B cell (primary cell): ENCODE results near the gene PRKCH. TPM values are rescaled to one million over a fixed set of nuclear protein-coding genes. Genes with fewer than 3 reads are reported as not detected.

ENCODE experiments used
- ATAC-seq: fragments of 200-7000 bp; cut with Tn5 transposase; one replicate; pipeline ENCODE4 v1.10.0; 2021; ENCODE audit warnings: low read depth, mild to moderate bottlenecking, moderate number of reproducible peaks, moderate library complexity
- CTCF ChIA-PET: fragments of 350-600 bp; sonication (Branson Sonifier 250); formaldehyde crosslinking; loops from one replicate; lab custom pipeline; 2021; ENCODE audit warnings: antibody characterized with exemption, inconsistent platforms; lab: Charles Lee
- POLR2A ChIA-PET: fragments of 350-600 bp; sonication (Branson Sonifier 250); formaldehyde crosslinking; loops from one replicate; lab custom pipeline; 2021; ENCODE audit warnings: antibody characterized with exemption; lab: Charles Lee
- DNase-seq: peaks from one replicate; pipeline ENCODE4 v3.0.0; 2013
- H2AFZ ChIP-seq: 2 replicates; pipeline ENCODE4 v1.6.1; 2012; ENCODE audit warnings: mild to moderate bottlenecking, low read depth, low read length; ENCODE audit not compliant: insufficient read depth, poor library complexity, severe bottlenecking
- H3K27ac ChIP-seq, 2 donors: 1 replicate in 1 of 2; 2 replicates in 1 of 2; pipeline ENCODE4 v1.5.1; 2012 to 2013; ENCODE audit warnings: low read length in 2 of 2, mild to moderate bottlenecking in 2 of 2, moderate library complexity in 1 of 2
- H3K27me3 ChIP-seq, 4 experiments: fragments of 200-600 bp in 1 of 4; sonication (generic) in 1 of 4; replicated peaks in 1 of 4; 1 replicate in 2 of 4; 2 replicates in 2 of 4; pipeline versions ENCODE4 v1.6.1 to v1.7.0; 2013 to 2016; ENCODE audit warnings: low read length in 3 of 4, mild to moderate bottlenecking in 2 of 4, mixed read lengths in 1 of 4, moderate library complexity in 1 of 4; ENCODE audit not compliant: insufficient read depth in 4 of 4, control insufficient read depth in 3 of 4; ENCODE audit errors: control extremely low read depth in 1 of 4
- H3K36me3 ChIP-seq, 2 experiments: replicated peaks in 1 of 2; 1 replicate in 1 of 2; 2 replicates in 1 of 2; pipeline versions ENCODE4 v1.6.1 to v1.7.1; 2013; ENCODE audit warnings: low read length in 1 of 2; ENCODE audit not compliant: insufficient read depth in 2 of 2, control insufficient read depth in 1 of 2; ENCODE audit errors: control extremely low read depth in 1 of 2, extremely low read depth in 1 of 2
- H3K4me1 ChIP-seq, 2 donors: fragments of 200-600 bp in 1 of 2; sonication (generic) in 1 of 2; 1 replicate in 1 of 2; 2 replicates in 1 of 2; pipeline versions ENCODE4 v1.5.1 to v1.6.1; 2013 to 2017; ENCODE audit warnings: low read length in 2 of 2; ENCODE audit not compliant: control insufficient read depth in 2 of 2, insufficient read depth in 2 of 2
- H3K4me2 ChIP-seq: replicated peaks from 2 replicates; pipeline ENCODE3; 2012; ENCODE audit warnings: mild to moderate bottlenecking, low read depth, low read length; ENCODE audit not compliant: poor library complexity, severe bottlenecking
- H3K4me3 ChIP-seq, 5 experiments: fragments of 200-600 bp in 1 of 5; sonication (generic) in 1 of 5; 1 replicate in 3 of 5; 2 replicates in 2 of 5; pipeline versions ENCODE4 v1.5.1 to v1.7.0; 2011 to 2016; ENCODE audit warnings: low read length in 4 of 5, mild to moderate bottlenecking in 4 of 5, low read depth in 2 of 5, control low read depth in 1 of 5, moderate library complexity in 1 of 5; ENCODE audit not compliant: insufficient read depth in 1 of 5; ENCODE audit errors: control extremely low read depth in 1 of 5, extremely low read depth in 1 of 5
- H3K79me2 ChIP-seq: fragments of 200-600 bp; sonication (generic); one replicate; pipeline ENCODE4 v1.6.0; 2016; ENCODE audit warnings: low read length; ENCODE audit not compliant: control insufficient read depth, insufficient read depth
- H3K9ac ChIP-seq: fragments of 200-600 bp; sonication (generic); 2 replicates; pipeline ENCODE4 v1.6.1; 2017; ENCODE audit warnings: mild to moderate bottlenecking, low read length, moderate library complexity
- H3K9me3 ChIP-seq, 3 donors: one replicate each; pipeline versions ENCODE4 v1.6.1 to v1.7.1; 2013; ENCODE audit warnings: low read length in 2 of 3; ENCODE audit not compliant: control insufficient read depth in 2 of 3, insufficient read depth in 1 of 3; ENCODE audit errors: control extremely low read depth in 1 of 3
- H4K20me1 ChIP-seq: 2 replicates; pipeline ENCODE4 v1.6.0; 2012; ENCODE audit warnings: mild to moderate bottlenecking, low read length; ENCODE audit not compliant: insufficient read depth, control insufficient read depth, poor library complexity, severe bottlenecking
- H3K27ac Mint-ChIP-seq: one replicate; pipeline ENCODE4 v1.8.0; 2021; ENCODE audit warnings: mixed read lengths
- H3K27me3 Mint-ChIP-seq: one replicate; pipeline ENCODE4 v1.8.0; 2021; ENCODE audit warnings: mixed read lengths
- H3K4me1 Mint-ChIP-seq: one replicate; pipeline ENCODE4 v1.8.0; 2021; ENCODE audit warnings: mixed read lengths
- H3K4me3 Mint-ChIP-seq: one replicate; pipeline ENCODE4 v1.8.0; 2021; ENCODE audit warnings: mixed read lengths
- H3K9me3 Mint-ChIP-seq: one replicate; pipeline ENCODE4 v1.8.0; 2022; ENCODE audit warnings: mixed read lengths; ENCODE audit not compliant: insufficient read depth
- EZH2 ChIP-seq: IDR thresholded peaks from 2 replicates; pipeline ENCODE4 v1.6.1; 2012; ENCODE audit warnings: borderline replicate concordance, low read depth, mild to moderate bottlenecking, moderate library complexity, low read length; ENCODE audit not compliant: insufficient read depth, poor library complexity, severe bottlenecking
- WGBS: methylation state at CpG from one replicate; pipeline ENCODE4 v1.1.5; 2013; ENCODE audit warnings: missing lambda C conversion rate; ENCODE audit not compliant: insufficient coverage; 5-methylcytosine and 5-hydroxymethylcytosine counted together
- intact Hi-C: fragments of 100-400 bp; cut with micrococcal nuclease; formaldehyde crosslinking; loops from one replicate; pipeline ENCODE4 v1.10.0; 2022
- polyA plus RNA-seq: library from polyadenylated mRNA; depleted of rRNA; stranded (reverse); fragments of >200 nt; gene quantifications from 2 replicates; pipeline ENCODE4 v1.2.3, GENCODE V29; 2012
- total RNA-seq, 2 donors: library from RNA; stranded (reverse); fragments of 120-200 nt in 1 of 2; gene quantifications; 1 replicate in 1 of 2; 2 replicates in 1 of 2; pipeline versions ENCODE4 v1.2.3 to v1.2.4, GENCODE V29; 2013 to 2022
- TF ChIP-seq, protein P1 (sequence below): fragments of 200-600 bp; IDR thresholded peaks from one replicate; pipeline ENCODE4 v1.8.0; 2022; ENCODE audit warnings: antibody characterized with exemption, mild to moderate bottlenecking

The PRKCH gene
- total and polyA plus RNA-seq, 2 donors (not counting 1 experiment from before 2014, with no cell fraction given): 2.0 to 5.0 TPM

DNA sequence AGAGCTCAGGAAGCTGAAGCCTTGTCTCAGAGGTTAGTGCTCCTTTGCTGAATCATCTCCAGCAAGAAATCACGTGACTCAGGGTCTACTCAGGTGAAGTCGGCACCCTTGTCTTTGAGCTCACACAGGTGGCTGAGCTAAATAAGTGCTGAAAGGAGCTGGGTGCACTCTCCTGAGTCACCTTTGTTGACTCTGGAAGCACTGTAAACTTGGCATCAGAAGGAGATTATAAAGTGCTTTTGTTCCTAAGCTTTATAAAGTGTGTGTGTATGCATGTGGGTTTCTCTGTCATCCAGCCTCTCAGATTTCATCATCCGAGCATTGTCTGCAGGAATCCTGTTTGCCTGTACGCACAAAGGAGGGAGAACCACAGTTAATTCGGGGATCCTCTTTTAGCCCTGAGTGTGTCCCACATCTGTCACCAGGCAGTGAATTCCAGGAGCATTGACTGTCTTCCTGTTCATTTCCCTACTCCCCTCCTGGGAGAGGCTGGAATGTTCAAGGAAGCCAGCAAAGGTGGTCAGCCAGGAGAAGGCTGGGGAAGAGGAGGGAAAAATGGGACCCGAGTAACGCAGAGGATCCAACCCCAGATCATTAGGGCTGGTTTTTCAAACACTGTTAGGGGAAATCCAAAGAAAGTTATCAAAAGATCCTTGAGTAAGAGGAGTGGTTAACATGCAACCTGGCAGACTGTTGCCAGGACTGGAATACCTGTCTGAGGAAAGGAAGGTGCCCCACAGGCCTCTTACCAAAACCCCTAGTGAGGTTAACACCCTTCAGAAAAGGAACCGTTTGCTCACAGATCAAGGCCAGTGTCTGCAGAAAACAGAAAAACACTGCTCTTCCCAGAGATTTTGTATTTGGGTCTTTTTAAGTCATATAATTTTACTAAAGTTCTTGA, 216.4 kb downstream of the PRKCH start:
- no peaks in the 10 kb centered on the region for H3K36me3 ChIP-seq
- Mint-ChIP-seq H3K9me3 (no peaks in the 10 kb centered on the region), H3K27me3 (no peaks in the 10 kb centered on the region), H3K27ac (no peak overlapping the region), H3K4me3 (no peak overlapping the region), H3K4me1 (peaks cover 2% of the 10 kb centered on the region)
- no peaks in the 10 kb centered on the region for H3K4me1 ChIP-seq
- TF ChIP-seq, protein P1, sequence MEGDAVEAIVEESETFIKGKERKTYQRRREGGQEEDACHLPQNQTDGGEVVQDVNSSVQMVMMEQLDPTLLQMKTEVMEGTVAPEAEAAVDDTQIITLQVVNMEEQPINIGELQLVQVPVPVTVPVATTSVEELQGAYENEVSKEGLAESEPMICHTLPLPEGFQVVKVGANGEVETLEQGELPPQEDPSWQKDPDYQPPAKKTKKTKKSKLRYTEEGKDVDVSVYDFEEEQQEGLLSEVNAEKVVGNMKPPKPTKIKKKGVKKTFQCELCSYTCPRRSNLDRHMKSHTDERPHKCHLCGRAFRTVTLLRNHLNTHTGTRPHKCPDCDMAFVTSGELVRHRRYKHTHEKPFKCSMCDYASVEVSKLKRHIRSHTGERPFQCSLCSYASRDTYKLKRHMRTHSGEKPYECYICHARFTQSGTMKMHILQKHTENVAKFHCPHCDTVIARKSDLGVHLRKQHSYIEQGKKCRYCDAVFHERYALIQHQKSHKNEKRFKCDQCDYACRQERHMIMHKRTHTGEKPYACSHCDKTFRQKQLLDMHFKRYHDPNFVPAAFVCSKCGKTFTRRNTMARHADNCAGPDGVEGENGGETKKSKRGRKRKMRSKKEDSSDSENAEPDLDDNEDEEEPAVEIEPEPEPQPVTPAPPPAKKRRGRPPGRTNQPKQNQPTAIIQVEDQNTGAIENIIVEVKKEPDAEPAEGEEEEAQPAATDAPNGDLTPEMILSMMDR: no peak
- TF ChIP-seq EZH2: no peak
- H3K4me2 ChIP-seq: no peak overlapping the region
- H3K9ac ChIP-seq: no peak overlapping the region
- WGBS: 73% methylated on average over 6 of the region's 8 CpGs
- POLR2A ChIA-PET: no interaction called here
- DNase-seq: no peak
- no peaks in the 10 kb centered on the region for H3K9me3 ChIP-seq
- no peaks in the 10 kb centered on the region for H3K79me2 ChIP-seq
- H3K27ac ChIP-seq: no peak overlapping the region
- H4K20me1 ChIP-seq: no peaks in the 10 kb centered on the region
- ATAC-seq: no peak
- CTCF ChIA-PET: interaction anchor here (1.2 kb wide), 1 partner anchor 62 kb away, joined by 6 read pairs; no protein-coding TSS in a partner anchor
- H3K27me3 ChIP-seq: no peaks in the 10 kb centered on the region
- no peak overlapping the region for H3K4me3 ChIP-seq
- intact Hi-C loops: no loop called here
- H2AFZ ChIP-seq: no peak overlapping the region

DNA sequence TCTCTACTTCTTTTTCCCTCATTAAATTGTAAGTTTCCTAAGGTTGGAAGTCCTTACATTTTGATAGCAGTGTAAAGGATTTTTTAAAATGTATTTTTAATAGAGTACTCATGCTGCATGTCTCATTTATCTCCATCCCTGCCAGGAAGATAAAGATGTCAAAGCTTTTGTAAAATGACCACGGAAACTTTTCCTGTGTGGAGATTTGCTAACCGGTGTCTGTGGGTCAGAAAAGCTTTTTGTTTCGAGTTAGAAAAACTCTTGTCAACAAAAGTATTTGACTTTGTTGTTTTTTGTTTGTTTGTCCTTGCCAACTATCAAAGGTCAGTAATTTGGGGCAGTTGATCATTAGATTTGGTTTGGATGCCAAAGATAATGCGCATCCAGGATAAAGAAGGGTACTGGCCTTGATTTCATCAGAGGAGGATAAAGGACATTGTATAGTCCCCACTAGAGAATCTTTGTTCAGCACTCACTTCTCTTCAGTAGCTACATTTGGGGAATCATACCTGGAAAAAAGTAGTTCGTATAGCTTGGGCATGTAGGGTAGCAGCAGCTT, 217.2 kb downstream of the PRKCH start:
- no peaks in the 10 kb centered on the region for H3K27me3 Mint-ChIP-seq
- intact Hi-C loops: no loop called here
- no peaks in the 10 kb centered on the region for H3K9me3 Mint-ChIP-seq
- no peaks in the 10 kb centered on the region for H3K27me3 ChIP-seq
- peaks cover 2% of the 10 kb centered on the region for H3K4me1 Mint-ChIP-seq
- no peak overlapping the region for H2AFZ ChIP-seq
- H3K79me2 ChIP-seq: no peaks in the 10 kb centered on the region
- H3K27ac ChIP-seq: no peak overlapping the region
- H3K4me1 ChIP-seq: no peaks in the 10 kb centered on the region
- no peaks in the 10 kb centered on the region for H3K9me3 ChIP-seq
- ATAC-seq: no peak
- no peak overlapping the region for H3K4me3 ChIP-seq
- DNase-seq: no peak
- no peak overlapping the region for H3K4me2 ChIP-seq
- ChIA-PET CTCF (no interaction called here), POLR2A (no interaction called here)
- TF ChIP-seq EZH2: no peak
- TF ChIP-seq, protein P1: no peak
- H3K9ac ChIP-seq: no peak overlapping the region
- H4K20me1 ChIP-seq: no peaks in the 10 kb centered on the region
- peak overlapping the region; percentile 22 for H3K27ac Mint-ChIP-seq
- WGBS: 86% methylated on average over 4 of the region's 5 CpGs
- no peak overlapping the region for H3K4me3 Mint-ChIP-seq
- no peaks in the 10 kb centered on the region for H3K36me3 ChIP-seq
